GM06990 (cell line): ENCODE data around the gene GIMAP8.
"Not testable (repeated sequence)": the region's sequence is repeated elsewhere in the genome, so short reads cannot be mapped to it uniquely, and the experiment has no call there.

ENCODE experiments used
- DNase-seq: peaks from one replicate; pipeline ENCODE4 v3.0.0-alpha.2; 2011; ENCODE audit not compliant: insufficient read length; ENCODE audit errors: extremely low read depth
- H3K27me3 ChIP-seq: replicated peaks from 2 replicates; pipeline ENCODE4 v1.6.0; 2011; ENCODE audit warnings: low read length; ENCODE audit not compliant: control insufficient read depth, insufficient read depth
- H3K36me3 ChIP-seq: 2 replicates; pipeline ENCODE4 v1.5.1; 2011; ENCODE audit warnings: low read length; ENCODE audit not compliant: control insufficient read depth, insufficient read depth
- H3K4me3 ChIP-seq: replicated peaks from 2 replicates; pipeline ENCODE4 v1.5.1; 2011; ENCODE audit warnings: low read depth, mild to moderate bottlenecking, control low read depth, low read length
- TF ChIP-seq, protein P1 (sequence below): IDR thresholded peaks from 2 replicates; pipeline ENCODE4 v1.5.1; 2011; ENCODE audit warnings: low read length, control low read depth, mild to moderate bottlenecking, inconsistent platforms; ENCODE audit not compliant: insufficient read depth, poor library complexity, severe bottlenecking

Gene GIMAP8

GRCh38 chr7:150489782-150490181 is 39.4 kb downstream of the GIMAP8 start:
- Histone ChIP-seq H3K27me3 (no peaks in the 10 kb centered on the region), H3K4me3 (no peak overlapping the region), H3K36me3 (no peaks in the 10 kb centered on the region)
- DNase-seq, result no peak
- TF ChIP-seq, protein P1, sequence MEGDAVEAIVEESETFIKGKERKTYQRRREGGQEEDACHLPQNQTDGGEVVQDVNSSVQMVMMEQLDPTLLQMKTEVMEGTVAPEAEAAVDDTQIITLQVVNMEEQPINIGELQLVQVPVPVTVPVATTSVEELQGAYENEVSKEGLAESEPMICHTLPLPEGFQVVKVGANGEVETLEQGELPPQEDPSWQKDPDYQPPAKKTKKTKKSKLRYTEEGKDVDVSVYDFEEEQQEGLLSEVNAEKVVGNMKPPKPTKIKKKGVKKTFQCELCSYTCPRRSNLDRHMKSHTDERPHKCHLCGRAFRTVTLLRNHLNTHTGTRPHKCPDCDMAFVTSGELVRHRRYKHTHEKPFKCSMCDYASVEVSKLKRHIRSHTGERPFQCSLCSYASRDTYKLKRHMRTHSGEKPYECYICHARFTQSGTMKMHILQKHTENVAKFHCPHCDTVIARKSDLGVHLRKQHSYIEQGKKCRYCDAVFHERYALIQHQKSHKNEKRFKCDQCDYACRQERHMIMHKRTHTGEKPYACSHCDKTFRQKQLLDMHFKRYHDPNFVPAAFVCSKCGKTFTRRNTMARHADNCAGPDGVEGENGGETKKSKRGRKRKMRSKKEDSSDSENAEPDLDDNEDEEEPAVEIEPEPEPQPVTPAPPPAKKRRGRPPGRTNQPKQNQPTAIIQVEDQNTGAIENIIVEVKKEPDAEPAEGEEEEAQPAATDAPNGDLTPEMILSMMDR, result no peak

- not testable (repeated sequence) for DNase-seq, H3K27me3 ChIP-seq, H3K4me3 ChIP-seq, H3K36me3 ChIP-seq
Measured at GRCh38 chr7:150493442-150493841, 43.0 kb downstream of the GIMAP8 start.

DNA sequence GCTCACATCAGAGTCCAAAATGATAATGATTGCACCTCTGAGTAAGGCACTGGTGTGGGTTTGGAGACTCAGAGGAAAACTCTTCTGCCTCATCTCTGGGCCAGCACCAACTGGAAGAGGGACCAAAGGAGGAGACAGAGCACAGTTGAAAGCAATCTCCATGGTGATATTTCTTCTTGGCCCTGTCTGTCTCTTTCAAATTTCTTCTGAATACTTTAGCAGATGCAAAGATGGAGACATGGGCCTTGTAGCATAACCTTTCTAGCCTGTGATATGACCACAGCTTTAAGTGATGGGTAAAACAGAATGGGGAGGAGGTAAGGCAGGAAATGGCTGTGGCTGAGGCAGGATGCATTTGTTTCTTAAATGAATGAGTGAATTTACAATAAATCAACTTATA is 52.1 kb downstream of the GIMAP8 start:
- Histone ChIP-seq H3K36me3 (no peaks in the 10 kb centered on the region), H3K27me3 (no peaks in the 10 kb centered on the region), H3K4me3 (no peak overlapping the region)
- no peak for DNase-seq
- TF ChIP-seq, protein P1, result no peak

DNA sequence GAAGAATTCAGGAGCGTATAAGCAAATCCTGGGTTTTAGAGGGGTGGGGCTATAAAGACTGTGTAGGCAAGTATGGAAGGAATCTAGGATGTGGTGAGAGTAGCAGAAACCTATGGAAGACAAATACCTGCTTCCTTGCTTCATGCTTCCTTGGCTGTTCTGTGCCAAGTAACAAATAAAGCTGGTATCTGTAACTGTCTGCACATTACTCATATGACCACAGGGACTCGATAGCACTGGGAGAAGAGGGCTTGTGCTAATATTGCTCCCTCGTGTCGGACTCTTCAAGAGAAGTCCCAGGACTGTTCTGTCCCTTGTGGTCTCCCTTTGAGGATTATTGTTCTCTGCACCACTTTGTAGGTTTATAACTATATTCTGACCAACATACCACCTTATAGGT is 52.7 kb downstream of the GIMAP8 start:
- Histone ChIP-seq H3K27me3 (no peaks in the 10 kb centered on the region), H3K4me3 (no peak overlapping the region), H3K36me3 (no peaks in the 10 kb centered on the region)
- DNase-seq, result no peak
- TF ChIP-seq, protein P1, result no peak

GRCh38 chr7:150503581-150503980 is 53.2 kb downstream of the GIMAP8 start:
- TF ChIP-seq, protein P1, result no peak
- DNase-seq, result no peak
- no peaks in the 10 kb centered on the region for H3K27me3 ChIP-seq
- no peaks in the 10 kb centered on the region for H3K36me3 ChIP-seq
- no peak overlapping the region for H3K4me3 ChIP-seq

DNA sequence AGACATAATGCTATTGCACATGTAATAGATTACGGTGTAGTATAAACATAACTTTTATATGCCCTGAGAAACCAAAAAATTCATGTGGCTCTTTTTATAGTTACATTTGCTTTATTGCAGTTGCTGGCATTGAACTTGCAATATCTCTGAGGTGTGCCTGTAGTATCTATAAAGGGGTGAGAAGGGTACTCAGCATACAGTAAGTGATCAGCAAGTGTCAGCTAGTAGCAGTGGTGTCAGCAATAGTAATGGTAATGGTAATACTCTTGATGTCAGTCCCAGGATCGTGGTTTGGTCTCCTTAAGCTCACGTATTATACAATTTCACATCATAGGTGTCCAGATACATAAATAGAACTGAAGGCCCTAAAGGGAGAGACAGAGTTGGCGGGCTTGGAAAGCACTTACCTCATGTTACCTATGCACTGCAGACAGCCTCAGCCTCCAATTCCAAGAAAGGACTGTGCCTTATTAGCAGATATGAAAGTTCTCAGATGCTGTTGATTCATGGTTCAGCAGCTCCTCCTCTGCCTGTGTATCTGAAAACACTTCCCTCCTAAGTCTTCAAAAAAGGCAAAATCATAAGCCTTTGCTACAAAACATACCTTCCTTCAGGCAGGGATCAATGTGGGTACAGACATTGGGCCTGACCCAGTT is 57.6 kb downstream of the GIMAP8 start:
- Histone ChIP-seq H3K4me3 (no peak overlapping the region), H3K27me3 (no peaks in the 10 kb centered on the region), H3K36me3 (no peaks in the 10 kb centered on the region)
- DNase-seq, result no peak
- TF ChIP-seq, protein P1, result no peak
